HG02943 (cell line): Measurements from ENCODE around the gene ZNF185.

Source experiments
- ATAC-seq: cut with Tn5 transposase; IDR thresholded peaks from one replicate; pipeline ENCODE4 v1.9.1; 2021; ENCODE audit warnings: mild to moderate bottlenecking, low read depth, moderate library complexity; ENCODE audit not compliant: unreplicated experiment

ZNF185 gene

DNA sequence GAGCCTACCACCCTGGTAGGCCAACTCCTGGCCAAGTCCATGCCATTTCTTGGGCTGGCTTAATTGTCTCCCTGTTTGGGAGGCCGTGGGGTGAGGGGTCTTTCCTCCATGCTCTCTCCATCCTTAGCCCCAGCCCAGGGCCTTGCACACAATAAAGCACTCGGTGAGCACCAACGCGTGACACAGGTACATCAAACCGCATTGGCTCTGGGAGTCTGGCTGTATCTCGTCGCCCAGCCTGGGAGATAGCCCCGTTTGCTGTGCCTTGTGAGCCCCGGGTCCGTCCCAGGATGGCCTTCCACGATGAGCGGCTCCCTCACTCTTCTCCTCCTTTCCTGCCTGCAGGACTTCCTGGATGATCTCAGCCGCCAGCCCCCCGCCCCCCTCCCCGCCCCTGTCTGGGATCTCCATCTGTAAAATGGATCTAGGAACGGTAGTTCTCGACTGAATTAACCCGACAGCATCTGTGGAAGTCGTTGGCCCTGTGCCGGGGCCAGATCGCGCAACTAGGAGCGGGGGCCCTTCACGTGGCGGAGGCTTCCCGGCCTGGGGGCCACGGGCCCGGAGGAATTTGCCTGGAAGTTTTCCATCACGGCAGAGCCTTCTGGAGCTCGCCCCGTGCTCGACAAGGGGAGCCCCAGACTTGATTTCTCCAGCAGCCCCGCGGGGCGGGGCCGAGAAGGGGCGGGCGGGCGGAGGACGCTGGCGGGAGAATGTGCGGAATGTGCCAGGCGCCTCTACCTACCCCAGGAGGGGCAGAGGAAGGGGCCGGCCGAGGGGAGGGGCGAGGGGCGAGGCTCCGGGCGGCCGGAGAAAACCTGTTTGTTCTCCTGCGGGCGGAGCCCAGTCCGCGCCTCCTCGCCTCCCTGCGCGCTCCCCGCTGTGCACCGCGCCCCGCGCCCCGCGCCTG lies at the start of gene ZNF185:
TSS of gene ZNF185 (plus strand) at position 846 of the 910 bp plus-strand sequence. CDS start 16,423 bp downstream, outside the sequence.
- no peak for ATAC-seq

DNA sequence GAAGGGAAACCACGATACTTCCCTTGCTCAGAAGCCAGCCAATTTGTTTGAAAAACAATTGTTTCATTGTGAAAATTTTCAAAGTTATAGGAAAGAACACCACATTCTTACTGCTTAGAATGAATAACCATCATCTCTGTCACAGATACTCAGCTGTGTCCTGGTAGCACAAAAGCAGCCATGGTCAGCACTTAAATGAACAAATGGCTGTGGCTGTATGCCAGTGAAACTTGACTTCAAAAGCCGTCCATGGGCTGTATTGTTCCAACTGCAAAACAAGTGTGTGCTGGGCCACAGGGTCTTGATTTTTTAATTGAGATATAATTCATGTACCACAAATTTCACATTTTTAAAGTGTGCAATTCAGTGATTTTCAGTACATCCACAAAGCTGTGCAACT lies 47.4 kb upstream of the ZNF185 start:
- no peak for ATAC-seq

DNA sequence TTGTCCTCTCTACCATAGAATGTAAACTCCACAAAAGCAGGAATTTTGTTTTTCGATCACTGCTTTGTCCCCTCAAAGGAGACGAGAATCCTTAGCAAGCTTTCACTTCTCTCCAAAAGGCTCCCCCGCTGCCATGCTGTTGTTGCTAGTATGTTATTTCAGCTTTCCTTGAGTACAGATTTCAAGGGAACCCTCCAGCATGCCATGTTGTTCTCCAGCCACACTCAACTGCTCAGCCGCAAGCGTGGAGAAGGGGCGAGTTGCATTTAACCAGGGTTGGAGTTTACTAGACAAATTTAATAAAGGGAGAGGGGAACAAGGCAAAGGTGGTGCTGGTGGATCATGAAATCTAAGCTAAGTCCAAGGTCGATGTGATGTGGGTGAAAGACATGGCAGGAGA lies 43.9 kb upstream of the ZNF185 start:
- ATAC-seq = no peak

DNA sequence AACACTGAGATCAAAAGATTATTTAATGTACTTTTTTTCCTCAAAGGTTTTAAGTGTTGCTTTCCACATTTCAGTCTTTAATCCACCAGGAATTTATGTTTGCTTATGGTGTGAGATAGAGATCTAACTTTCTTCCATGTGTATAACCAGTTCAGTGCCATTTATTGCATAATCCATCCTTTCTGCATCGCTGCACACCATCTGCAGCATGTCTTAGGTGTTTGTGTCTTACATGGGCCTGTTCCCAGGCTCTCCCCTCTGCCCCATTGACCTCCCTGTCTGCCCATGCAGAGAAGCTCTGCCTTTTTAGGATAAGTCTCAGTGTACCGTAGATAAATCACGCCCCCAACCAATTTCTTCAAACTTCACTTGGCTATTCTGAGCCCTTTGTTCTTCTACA lies 36.8 kb upstream of the ZNF185 start:
- ATAC-seq = no peak

DNA sequence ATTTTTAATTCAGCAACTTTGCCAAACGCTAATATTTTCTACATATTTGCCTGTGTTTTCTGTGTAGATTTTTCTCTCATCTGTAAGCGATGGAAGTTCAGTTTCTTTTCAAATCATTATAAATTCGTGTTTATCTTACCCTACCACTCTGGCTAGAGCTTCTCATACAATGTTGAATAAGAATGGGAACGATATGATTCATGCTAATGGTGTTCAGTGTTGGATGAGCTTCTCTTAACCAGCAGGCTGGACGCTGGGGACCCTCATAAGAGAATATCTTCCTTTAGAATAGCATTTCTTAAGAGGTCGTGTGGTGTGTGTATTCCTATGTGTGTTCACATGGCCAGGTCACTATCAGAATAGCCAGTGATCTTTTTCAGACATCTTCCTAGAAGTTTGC lies 36.0 kb upstream of the ZNF185 start:
- ATAC-seq = no peak

DNA sequence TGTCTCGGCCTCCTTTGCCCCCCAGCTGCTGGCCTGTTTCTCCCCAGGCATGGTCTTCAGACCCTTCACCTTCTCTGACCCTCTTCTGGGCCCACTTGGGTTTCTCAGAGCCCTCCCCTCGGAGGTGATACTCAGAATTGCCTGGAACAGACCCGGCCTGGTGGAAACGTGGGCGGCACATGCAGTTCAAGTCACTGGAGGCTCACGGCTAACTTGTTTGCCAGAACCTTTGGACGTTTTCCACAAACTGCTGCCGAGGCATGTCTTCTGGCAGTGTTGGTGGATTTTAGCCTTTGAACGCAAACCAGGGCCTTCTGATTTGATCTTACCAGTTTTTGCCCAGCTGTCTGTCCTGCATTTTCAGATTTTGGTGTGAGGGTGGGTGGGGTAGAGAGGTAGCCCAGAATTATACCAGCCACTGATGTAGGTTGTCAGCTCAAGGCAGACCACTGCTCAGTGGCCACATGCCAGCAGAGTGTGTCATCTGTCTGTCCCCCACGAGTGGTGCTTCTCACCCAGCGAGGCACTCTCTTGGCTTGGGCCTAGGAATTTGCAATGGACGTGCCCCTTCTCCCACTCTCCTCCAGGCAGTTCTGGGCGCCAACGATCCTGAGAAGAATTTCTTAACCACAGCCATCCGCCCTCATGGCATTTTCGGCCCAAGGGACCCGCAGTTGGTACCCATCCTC lies 32.5 kb upstream of the ZNF185 start:
- no peak for ATAC-seq

DNA sequence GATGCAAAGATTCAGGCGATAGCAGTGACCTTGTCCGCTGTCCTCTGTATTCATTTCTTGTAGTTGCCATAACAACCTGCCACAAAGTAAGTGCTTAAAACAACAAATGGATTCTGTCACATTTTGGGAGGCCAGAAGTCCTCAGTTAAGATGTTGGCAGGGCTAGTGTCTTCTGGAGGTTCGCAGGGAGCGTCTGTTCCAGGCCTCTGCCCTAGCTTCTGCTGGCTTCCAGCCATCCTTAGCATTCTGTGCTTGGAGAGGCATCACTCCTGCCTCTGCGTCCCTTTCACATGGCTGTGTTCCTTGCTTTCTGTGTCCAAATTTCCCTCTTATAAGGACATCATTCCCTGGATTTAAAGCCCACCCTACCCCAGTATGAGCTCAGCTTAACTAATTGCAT lies 31.5 kb upstream of the ZNF185 start:
- ATAC-seq = no peak

DNA sequence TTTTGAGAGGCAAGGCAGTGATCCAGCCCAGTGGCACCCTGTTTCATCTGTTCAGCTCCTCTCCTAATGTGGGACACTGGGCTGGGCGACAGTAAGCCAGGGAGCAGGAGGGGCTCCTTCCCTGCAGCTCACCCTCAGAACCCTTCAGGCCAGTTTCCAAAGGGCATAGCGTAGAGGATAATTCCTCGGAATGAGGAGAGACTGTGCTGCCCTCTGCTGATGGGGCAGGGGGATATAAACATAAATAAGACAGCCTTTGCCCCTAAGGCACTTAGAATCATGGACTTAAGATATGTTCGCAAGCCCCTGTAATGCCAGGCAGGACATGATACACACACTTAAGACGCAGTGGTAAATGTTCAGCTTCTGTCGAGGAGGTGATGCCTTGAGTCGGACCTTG lies 27.9 kb upstream of the ZNF185 start:
- no peak for ATAC-seq

DNA sequence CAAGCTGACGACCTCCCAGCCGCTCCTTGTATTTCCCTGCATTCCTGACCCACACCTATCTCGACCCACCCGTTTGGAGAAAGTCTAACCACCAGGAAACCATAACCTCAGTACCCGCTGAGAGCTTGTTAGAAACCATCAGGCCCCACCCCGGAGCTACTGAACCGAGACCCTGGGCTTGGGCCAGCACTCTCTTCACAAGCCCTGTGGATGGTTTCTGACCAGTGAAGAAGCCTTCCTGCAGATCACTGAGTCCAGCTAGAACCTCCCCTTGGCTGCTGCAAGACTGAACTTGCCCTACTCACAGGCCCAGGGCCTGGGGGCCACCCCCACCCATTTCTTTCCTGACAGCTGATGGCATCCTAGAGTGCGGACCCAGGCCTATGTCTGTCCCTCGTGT lies 26.6 kb upstream of the ZNF185 start:
- no peak for ATAC-seq

DNA sequence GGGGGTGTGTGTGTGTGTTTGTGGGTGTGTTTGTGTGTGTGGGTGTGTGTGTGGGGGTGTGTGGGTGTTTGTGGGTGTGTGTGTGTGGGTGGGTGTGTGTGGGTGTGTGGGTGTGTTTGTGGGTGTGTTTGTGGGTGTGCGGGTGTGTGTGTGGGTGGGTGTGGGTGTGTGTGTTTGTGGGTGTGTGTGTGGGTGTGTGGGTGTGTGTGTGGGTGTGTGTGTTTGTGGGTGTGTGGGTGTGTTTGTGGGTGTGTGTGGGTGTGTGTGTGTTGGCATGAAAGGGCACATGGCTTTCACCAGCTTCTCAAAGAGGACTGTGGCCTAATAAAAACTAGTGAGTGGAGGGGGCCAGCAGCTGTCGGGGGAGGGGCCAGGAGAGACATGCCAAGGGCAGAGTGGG lies 25.3 kb upstream of the ZNF185 start:
- ATAC-seq = no peak

DNA sequence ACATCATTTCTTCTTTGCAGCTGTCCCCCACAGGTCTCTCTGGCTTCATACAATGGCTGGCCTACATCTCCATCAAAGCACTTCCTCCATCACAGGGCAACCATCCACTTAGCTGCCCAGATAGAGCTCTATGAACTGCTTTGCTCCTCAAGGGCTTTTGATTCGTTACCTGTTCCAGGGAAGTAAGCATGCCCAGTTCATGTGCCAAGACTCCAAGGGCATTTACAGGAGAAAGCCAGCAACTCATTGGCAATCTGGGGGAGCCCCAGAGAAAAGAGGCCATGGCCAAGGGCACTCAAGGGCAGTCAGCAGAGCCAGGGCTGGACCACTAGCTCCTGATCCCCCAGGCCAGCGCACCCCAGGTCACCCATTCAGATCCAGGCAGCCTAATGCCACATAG lies 24.5 kb upstream of the ZNF185 start:
- ATAC-seq = no peak

DNA sequence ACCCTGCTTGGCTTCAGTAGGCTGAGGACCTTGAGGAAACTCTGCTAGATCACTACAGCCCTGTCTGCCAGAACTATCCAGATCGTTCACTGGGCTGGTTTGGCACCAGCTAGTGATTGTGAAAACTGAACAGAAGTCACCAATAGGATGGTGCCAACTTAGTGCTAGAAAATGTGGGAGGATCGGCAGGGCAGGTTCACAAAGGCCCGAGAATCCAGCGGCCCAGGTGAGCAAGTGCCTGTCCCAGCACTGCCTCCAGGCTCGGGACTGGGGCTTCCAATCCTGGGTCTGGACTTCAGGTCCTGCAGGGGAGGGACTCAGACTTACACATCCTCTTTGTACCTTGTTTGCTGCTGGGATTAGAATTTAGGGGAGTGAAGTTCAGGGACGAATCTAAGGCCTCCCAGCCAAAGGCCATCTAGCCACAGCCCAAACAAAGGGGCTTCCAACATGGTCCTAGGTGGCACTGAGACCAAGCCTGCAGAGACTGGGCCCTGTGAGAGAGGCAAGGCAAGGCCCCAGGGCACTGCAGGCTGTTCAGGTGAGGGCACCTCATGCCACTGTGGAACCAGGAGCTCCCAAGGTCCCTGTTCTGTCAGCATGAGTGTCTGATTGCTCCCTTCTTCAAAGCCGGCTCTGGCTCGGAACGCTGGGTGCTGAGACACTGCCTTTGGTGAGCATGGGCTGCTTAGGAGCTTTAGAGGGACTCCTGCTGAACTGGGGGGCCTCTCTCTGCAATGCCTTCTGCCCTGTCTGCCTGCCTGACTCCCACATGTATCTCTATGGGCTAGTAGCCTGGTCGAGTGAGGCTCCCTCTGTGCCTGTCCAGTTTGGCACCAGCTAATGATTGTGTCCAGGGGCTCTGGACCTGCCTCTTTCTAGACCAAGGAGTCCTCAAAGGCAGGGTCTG lies 20.7 kb upstream of the ZNF185 start:
- ATAC-seq = no peak

DNA sequence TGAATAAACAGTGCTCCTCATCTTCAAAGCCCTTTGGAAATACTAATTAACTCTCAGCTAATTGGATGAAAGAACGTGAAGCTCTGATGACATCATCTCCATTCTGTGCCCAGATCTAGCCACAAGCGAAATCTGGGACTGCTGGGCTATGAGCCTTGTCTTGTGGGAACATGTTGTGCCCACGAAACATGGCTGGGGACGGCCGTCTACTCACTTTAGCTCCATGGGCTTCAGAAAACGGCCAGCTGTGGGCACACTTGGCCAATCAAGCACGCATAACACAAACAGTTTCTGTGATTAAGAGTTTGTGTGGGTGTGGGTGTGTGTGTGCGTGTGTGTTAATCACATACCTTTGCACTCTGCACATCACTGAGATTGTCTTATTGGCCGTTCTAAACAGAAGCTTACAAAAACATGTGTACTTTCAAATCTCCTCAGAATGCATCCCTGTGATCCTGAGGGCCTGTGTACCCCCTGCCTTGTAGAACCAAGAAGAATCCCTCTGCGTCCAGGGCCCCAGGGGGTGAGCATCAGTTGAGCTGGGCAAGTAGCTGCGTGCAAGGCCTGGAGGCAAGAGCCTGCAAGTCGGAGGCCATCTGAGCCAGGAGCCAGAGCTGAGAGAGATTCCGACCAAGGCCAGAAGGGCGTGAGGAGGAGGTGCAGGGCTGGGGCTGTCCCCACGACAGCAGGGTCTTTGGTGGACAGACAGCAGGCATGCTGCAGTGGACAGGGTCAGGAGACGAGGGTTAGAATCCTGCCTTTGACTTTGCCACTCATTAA lies 18.7 kb upstream of the ZNF185 start:
- ATAC-seq = no peak

DNA sequence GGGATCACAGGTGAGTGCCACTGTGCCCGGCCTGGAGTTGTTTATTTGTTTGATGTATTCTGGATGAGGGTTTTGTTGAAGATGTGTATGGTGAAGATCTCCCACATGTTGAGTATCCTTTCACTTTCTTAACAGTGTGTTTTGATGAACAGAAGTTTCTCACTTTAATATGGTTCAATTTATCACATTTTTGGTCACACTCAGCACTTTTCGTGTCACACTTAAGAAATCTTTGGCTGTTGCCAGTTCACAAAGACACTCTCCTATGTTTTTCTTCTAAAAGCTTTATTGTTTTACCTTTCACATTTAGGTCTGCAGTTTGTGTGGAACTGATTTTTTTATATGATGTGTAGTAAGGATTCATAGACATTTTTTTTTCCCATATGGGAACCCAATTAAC lies 16.6 kb upstream of the ZNF185 start:
- ATAC-seq = no peak

DNA sequence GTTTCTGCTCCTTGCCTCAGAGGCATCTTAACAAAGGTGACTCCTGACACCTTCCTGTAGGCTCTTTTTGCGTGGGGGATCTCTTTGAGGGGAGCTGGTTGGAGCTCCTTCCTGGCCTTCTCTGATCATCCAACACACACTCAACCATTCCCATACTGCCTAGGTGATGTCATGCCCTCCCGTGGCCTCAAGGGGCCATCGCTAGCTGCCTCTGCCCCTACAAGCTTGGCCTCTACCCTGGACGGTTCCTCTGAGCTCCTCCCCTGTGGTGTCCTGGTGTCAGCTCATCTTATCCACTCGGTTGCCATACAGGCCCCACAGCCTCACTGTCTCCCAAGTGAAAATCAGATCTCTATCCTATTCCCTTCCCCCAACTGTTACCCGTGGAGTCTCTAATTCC lies 13.7 kb upstream of the ZNF185 start:
- no peak for ATAC-seq

DNA sequence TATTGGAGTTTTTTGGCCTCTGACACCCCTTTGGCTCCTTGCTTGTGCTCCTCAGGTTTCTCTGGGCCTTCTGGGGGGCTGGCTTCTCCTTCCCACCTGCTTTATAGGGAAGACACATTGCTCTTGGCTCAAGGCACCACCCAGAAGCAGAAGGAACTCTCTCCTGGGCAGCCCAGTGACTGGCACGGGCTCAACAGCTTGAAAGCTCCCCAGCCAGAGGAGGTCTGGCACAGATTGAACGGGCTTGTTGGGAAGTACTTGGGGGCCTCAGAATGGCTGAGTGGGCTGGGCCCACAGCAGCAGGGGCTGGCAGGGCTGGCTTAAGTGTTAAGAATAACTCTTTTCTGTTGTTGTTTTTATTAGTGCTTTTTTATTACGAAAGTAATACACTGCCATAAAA lies 11.2 kb upstream of the ZNF185 start:
- ATAC-seq = no peak

DNA sequence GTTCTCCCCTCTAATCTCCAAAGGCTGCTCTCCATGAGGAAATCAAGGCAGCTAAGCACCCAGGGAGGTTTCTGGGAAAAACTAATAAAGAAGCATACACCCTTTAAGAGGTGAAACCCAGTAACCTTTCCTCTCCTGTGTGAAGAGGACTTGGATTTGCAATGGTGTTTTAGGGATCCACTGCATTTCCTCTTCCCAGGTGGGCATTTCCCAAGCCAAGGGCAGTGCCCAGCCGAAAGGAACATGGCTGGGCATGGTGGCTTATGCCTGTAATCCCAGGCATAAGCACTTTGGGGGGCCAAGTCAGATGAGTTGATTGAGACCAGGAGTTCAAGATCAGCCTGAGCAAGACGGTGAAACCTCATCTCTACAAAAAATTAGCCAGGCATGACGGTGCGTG lies 5.4 kb upstream of the ZNF185 start:
- no peak for ATAC-seq

DNA sequence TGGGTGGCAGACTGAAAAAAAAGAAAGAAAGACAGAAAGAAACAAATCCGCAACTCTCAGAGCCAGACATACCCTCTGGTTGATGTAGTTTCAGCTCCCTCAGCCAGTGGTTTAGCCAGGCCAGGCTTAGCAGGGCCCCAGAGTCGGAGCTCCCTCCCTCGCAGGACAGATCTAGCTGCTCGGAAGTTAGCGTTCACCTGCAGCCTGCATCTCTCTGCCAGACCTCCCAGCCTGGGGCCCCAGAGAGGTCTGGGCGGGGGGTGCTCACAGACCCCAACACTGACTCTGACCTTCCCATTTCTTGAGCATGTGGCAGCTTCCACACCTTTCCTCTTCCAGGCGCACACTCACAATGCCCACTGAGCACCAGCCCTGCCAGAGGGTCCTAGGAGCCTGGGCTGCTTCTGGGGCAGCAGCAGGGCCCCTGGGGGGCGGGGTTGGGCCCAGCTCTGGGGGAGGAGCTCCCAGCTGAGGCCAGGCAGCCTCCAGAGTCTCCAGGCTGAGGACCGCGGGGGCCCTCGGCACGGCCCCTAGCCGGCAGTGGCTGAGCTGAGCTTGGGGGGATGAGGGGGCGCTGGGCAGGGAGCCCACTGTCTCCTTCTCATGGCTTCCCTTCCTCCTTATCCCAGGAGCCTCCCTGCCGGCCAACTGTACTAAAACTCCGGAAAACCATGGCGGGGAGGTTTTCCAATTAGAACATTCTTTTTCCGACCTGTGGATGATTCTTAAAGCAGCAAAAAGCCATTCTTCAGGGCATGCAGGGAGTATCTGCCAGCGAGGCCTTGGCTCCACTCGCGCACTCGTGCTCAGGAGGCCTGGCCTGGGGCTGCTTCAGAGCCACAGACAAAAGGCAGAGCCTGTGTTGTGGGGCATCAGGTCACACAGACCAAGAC lies 4.6 kb upstream of the ZNF185 start:
- no peak for ATAC-seq

DNA sequence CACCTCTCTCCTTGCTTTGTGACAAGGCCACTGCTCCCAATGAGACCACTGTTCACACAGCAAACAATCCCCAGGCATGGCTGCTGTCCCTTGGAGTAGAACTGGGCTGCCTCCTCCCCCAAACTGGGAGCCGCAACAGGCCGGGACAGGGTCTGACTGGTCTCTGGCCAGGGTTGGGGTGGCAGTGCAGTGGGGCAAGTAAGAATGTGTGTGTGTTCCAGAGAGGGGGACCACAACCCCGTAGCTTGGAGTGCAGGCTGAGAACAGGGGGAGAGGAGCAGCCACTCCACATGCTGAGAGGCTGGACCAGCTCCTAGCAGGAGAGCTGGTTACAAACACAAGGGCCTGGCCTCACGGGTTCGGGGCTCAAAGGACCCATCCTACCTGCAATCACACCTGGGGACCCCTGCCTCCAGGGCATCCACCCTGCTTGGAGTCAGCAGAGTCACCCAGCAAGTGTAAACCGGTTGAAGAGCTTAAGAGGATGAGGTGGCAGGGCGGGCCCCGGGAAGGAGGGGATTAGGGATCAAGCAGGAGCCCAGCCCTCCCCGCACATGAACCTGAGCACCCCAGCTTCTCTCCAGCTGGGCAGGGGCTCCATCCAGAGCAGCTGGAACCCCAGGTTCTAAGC lies 3.8 kb upstream of the ZNF185 start:
- no peak for ATAC-seq
